ENCODE data around the gene SUPT5H. TPM values are rescaled to one million over a fixed set of nuclear protein-coding genes. Genes with fewer than 3 reads are reported as not detected.

Gene SUPT5H
- total and polyA plus RNA-seq, 3 donors from 2014 or later, result 359 to 366 (median 363) TPM

GRCh38 chr19:39415111-39416046 is 30.0 kb upstream of the SUPT5H start:
- Histone ChIP-seq H3K9me3 (no peaks in the 10 kb centered on the region), H3K27ac (no peak overlapping the region), H3K4me1 (peaks cover 14% of the 10 kb centered on the region), H3K27me3 (no peaks in the 10 kb centered on the region), H3K4me3 (peak overlapping the region in 1 of 2 donors; percentile 5), H3K36me3 (ENCODE audit: low read depth, missing control alignments) (no peaks in the 10 kb centered on the region)
- DNase-seq, result no peak
- intact Hi-C loops (cut with DNase I; ENCODE audit: low total_unique reads), result no loop called here
- TF ChIP-seq POLR2A (IDR thresholded peaks at IDR 0.05), result no peak
- 68 to 70% methylated on average over 24 to 35 of the region's 35 CpGs for WGBS, 2 donors

DNA sequence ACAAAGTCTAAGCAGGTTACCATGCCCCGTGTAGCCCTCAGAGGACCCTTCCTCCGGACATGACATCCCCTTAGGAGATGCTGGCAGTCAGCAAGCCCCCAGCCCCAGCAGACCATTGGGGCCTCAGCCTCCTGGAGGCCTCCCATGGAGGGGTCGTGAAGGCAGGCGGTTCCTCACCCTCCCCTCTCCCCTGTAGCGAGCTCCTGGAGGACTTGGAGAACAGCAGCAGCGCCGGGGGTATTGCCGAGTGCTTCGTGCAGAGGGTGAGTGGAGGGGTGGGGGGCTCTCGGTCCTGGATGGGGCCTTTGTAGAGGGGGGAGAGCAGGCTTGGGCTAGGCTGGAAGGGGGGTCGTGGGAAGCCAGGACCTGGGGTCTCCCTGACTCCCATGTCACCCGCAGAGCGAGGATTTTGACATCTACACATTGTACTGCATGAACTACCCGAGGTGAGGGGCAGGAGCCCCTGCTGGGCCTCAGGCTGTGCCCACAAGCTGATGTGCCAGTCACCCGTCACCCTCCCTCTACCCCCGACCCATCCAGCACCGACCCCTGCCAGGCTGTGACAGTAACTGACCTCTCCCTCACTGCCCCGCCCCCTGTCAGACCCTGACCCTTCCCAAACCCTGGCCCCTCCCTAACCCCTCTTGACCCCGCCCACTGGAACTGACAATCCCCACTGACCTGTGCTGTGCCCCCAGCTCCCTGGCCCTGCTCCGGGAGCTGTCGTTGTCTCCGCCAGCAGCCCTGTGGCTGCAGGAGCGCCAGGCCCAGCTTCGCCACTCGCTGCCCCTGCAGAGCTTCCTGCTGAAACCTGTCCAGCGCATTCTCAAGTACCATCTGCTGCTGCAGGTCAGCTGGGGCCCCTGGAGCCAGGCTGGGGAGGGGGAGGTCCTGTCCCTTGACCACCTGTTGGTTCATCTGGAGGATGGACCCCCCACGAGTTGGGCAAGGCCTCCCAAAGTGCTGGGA is 28.9 kb upstream of the SUPT5H start:
- no peak overlapping the region for H3K4me3 ChIP-seq
- TF ChIP-seq POLR2A (IDR thresholded peaks at IDR 0.05), result no peak
- no peak for TF ChIP-seq CTCF (IDR thresholded peaks at IDR 0.05)
- no peak overlapping the region for H3K27ac ChIP-seq
- no peak for DNase-seq
- intact Hi-C loops (cut with DNase I; ENCODE audit: low total_unique reads), result no loop called here
- H3K36me3 ChIP-seq (ENCODE audit: low read depth, missing control alignments), result no peaks in the 10 kb centered on the region
- H3K27me3 ChIP-seq, result no peaks in the 10 kb centered on the region
- H3K9me3 ChIP-seq, result no peaks in the 10 kb centered on the region
- 84 to 90% methylated on average over 4 to 27 of the region's 27 CpGs for WGBS, 2 donors
- peaks cover 4% of the 10 kb centered on the region for H3K4me1 ChIP-seq

DNA sequence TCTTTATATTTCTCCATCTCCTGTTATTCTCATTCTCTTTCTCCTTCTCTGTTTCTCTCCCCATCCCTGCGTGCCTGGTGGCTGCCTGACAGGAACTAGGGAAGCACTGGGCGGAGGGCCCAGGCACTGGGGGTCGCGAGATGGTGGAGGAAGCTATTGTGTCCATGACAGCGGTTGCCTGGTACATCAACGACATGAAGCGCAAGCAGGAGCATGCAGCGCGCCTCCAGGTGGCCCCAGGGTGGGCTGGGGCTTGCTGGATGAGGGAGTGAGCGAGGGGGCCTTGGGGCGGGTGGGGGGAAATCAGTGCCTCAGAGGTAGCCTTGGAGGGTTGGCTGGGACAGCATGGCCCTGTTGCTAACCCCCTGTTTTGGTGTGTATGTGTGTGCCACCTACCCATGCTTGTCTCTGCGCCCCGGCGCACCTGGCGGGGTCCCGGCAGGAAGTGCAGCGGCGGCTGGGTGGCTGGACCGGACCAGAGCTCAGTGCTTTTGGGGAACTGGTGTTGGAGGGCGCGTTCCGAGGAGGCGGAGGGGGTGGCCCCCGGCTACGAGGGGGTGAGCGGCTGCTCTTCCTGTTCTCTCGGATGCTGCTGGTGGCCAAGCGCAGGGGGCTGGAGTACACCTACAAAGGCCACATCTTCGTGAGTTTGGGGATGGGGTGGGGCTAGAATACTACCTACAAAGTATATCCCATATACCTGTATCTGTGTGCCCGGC is 27.8 kb upstream of the SUPT5H start:
- no peak for DNase-seq
- TF ChIP-seq CTCF (IDR thresholded peaks at IDR 0.05) (no peak), POLR2A (IDR thresholded peaks at IDR 0.05) (no peak)
- Histone ChIP-seq H3K27me3 (no peaks in the 10 kb centered on the region), H3K36me3 (ENCODE audit: low read depth, missing control alignments) (no peaks in the 10 kb centered on the region), H3K27ac (no peak overlapping the region), H3K4me3 (no peak overlapping the region), H3K4me1 (no peaks in the 10 kb centered on the region), H3K9me3 (no peaks in the 10 kb centered on the region)
- 88 to 90% methylated on average over 17 to 30 of the region's 30 CpGs for WGBS, 2 donors
- intact Hi-C loops (cut with DNase I; ENCODE audit: low total_unique reads), result no loop called here

DNA sequence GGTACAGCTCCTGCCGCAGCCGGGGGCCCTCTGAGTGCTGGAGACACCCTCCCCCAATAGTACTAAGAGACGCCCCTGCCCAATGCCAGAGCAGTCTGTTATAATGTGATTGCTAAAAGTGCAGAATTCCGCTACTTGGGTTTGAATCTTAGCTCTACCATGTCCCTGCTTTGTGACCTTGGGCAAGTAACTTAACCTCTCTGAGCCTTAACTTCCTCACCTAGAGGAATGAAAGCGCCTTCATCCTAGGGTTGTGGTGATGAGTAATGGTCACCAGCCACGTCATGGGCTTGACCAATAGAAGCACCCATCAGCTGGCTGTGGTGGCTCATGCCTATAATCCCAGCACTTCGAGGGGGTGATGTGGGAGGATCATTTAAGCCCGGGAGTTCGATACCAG is 26.4 kb upstream of the SUPT5H start:
- no peaks in the 10 kb centered on the region for H3K4me1 ChIP-seq
- TF ChIP-seq POLR2A (IDR thresholded peaks at IDR 0.05) (no peak), CTCF (IDR thresholded peaks at IDR 0.05) (no peak)
- intact Hi-C loops (cut with DNase I; ENCODE audit: low total_unique reads), result no loop called here

More for the DNA sequence above, 26.4 kb upstream of the SUPT5H start:
- Histone ChIP-seq H3K4me3 (no peak overlapping the region), H3K9me3 (no peaks in the 10 kb centered on the region), H3K36me3 (ENCODE audit: low read depth, missing control alignments) (no peaks in the 10 kb centered on the region), H3K27me3 (no peaks in the 10 kb centered on the region), H3K27ac (no peak overlapping the region)
- WGBS, 2 donors, result 87 to 91% methylated on average over 9 of the region's 9 CpGs
- DNase-seq, result no peak
